GM20000 (cell line): ENCODE results near the gene SLC16A8.

Experiments used
- DNase-seq: peaks from one replicate; pipeline ENCODE4 v3.0.0; 2012; ENCODE audit warnings: low spot score
- CTCF ChIP-seq: IDR thresholded peaks from 2 replicates; pipeline ENCODE4 v1.5.1; 2012; ENCODE audit warnings: mild to moderate bottlenecking, control low read depth; ENCODE audit errors: extremely low read depth, missing control alignments

SLC16A8 gene

GRCh38 chr22:38127869-38128268 is 43.9 kb upstream of the SLC16A8 start:
- no peak for DNase-seq
- TF ChIP-seq CTCF, result no peak

- no peak for TF ChIP-seq CTCF
- DNase-seq, result no peak
Measured at GRCh38 chr22:38126928-38127668, 43.1 kb upstream of the SLC16A8 start.

GRCh38 chr22:38125751-38126201 is 41.8 kb upstream of the SLC16A8 start:
- no peak for TF ChIP-seq CTCF
- DNase-seq, result no peak

- DNase-seq, result no peak
- no peak for TF ChIP-seq CTCF
Measured at GRCh38 chr22:38125038-38125610, 41.1 kb upstream of the SLC16A8 start.

- DNase-seq, result no peak
- TF ChIP-seq CTCF, result no peak
Measured at GRCh38 chr22:38124236-38124974, 40.4 kb upstream of the SLC16A8 start.

GRCh38 chr22:38122616-38123015 is 38.6 kb upstream of the SLC16A8 start:
- no peak for TF ChIP-seq CTCF
- no peak for DNase-seq
